H1 (cell line): ENCODE results near the gene TMEM9B. TPM values are rescaled to one million over a fixed set of nuclear protein-coding genes. Genes with fewer than 3 reads are reported as not detected.

Experiments
- CTCF ChIA-PET: fragments of 300-600 bp; sonication (Branson Sonifier 250); formaldehyde crosslinking; loops from one replicate; lab custom pipeline; 2021; ENCODE audit not compliant: partially characterized antibody; lab: Charles Lee
- POLR2A ChIA-PET: fragments of 300-600 bp; sonication (Branson Sonifier 250); formaldehyde crosslinking; loops from one replicate; lab custom pipeline; 2021; ENCODE audit warnings: inconsistent platforms; ENCODE audit not compliant: partially characterized antibody; lab: Charles Lee
- DNase-seq, 2 experiments: peaks; one replicate each; pipeline versions ENCODE4 v3.0.0 to v3.0.0-alpha.2; 2010 to 2022; ENCODE audit warnings: low spot score in 2 of 2, low read depth in 1 of 2, mixed read lengths in 1 of 2
- FAIRE-seq: peaks from 2 replicates; lab custom pipeline; 2011; peaks lifted over from hg19 to GRCh38; lab: Jason Lieb, UNC
- H2AFZ ChIP-seq: 2 replicates; pipeline ENCODE4 v1.8.1; 2012; ENCODE audit warnings: low read length, inconsistent platforms
- H2AK5ac ChIP-seq: 2 replicates; pipeline ENCODE4 v1.6.1; 2013; ENCODE audit warnings: low read depth, low read length
- H2BK120ac ChIP-seq: replicated peaks from 2 replicates; pipeline ENCODE3; 2013; ENCODE audit warnings: low read depth, low read length, inconsistent platforms
- H2BK12ac ChIP-seq: 2 replicates; pipeline ENCODE4 v1.6.1; 2013; ENCODE audit warnings: low read depth, low read length
- H2BK15ac ChIP-seq: 2 replicates; pipeline ENCODE4 v1.6.1; 2013; ENCODE audit warnings: low read length
- H2BK20ac ChIP-seq: 2 replicates; pipeline ENCODE4 v1.6.1; 2013; ENCODE audit warnings: low read length
- H2BK5ac ChIP-seq: 2 replicates; pipeline ENCODE4 v1.6.1; 2013; ENCODE audit warnings: low read depth, low read length
- H3K14ac ChIP-seq: 2 replicates; pipeline ENCODE4 v1.6.1; 2013; ENCODE audit warnings: inconsistent platforms; ENCODE audit not compliant: insufficient read length
- H3K18ac ChIP-seq: 2 replicates; pipeline ENCODE4 v1.6.1; 2013; ENCODE audit warnings: low read length; ENCODE audit errors: extremely low read depth
- H3K23ac ChIP-seq: 2 replicates; pipeline ENCODE4 v1.6.1; 2013; ENCODE audit warnings: inconsistent platforms; ENCODE audit not compliant: insufficient read length
- H3K23me2 ChIP-seq: 2 replicates; pipeline ENCODE4 v1.6.1; 2013; ENCODE audit warnings: low read depth, low read length
- H3K27ac ChIP-seq: 2 replicates; pipeline ENCODE4 v1.6.1; 2011; ENCODE audit warnings: low read depth, low read length, inconsistent platforms
- H3K27me3 ChIP-seq, 4 experiments: replicated peaks in 1 of 4; 1 replicate in 1 of 4; 2 replicates in 3 of 4; pipeline versions ENCODE4 v1.6.1 to v1.8.1; 2011 to 2013; ENCODE audit warnings: low read length in 3 of 4, mild to moderate bottlenecking in 3 of 4, inconsistent platforms in 2 of 4, mixed read lengths in 2 of 4, moderate library complexity in 1 of 4; ENCODE audit not compliant: control insufficient read depth in 3 of 4, insufficient read depth in 3 of 4; ENCODE audit errors: extremely low read depth in 1 of 4
- H3K36me3 ChIP-seq, 4 experiments: 2 replicates each; pipeline versions ENCODE4 v1.6.1 to v1.8.1; 2011 to 2013; ENCODE audit warnings: mild to moderate bottlenecking in 4 of 4, low read length in 3 of 4, moderate library complexity in 2 of 4, control low read depth in 1 of 4, inconsistent platforms in 1 of 4; ENCODE audit not compliant: insufficient read depth in 4 of 4, control insufficient read depth in 2 of 4
- H3K4ac ChIP-seq: replicated peaks from 2 replicates; pipeline ENCODE3; 2013; ENCODE audit warnings: low read length, low read depth, mixed read lengths, inconsistent platforms; ENCODE audit not compliant: insufficient read length
- H3K4me1 ChIP-seq, 4 experiments: replicated peaks in 1 of 4; 1 replicate in 1 of 4; 2 replicates in 3 of 4; pipeline versions ENCODE4 v1.6.1 to v1.8.1; 2011 to 2013; ENCODE audit warnings: low read length in 3 of 4, inconsistent platforms in 2 of 4, mixed read lengths in 1 of 4; ENCODE audit not compliant: insufficient read depth in 4 of 4, control insufficient read depth in 3 of 4
- H3K4me2 ChIP-seq, 2 experiments: 2 replicates each; pipeline versions ENCODE4 v1.6.1 to v1.8.1; 2011 to 2013; ENCODE audit warnings: low read depth in 2 of 2, low read length in 2 of 2, control low read depth in 1 of 2, inconsistent platforms in 1 of 2, mild to moderate bottlenecking in 1 of 2; ENCODE audit not compliant: insufficient read depth in 1 of 2
- H3K4me3 ChIP-seq, 4 experiments: fragments of 200-600, 300-600 bp in 1 of 4; sonication (generic), shearing (Covaris generic), sonication (Bioruptor Twin) in 1 of 4; 2 replicates each; pipeline versions ENCODE4 v1.5.1 to v1.8.1; 2011 to 2016; ENCODE audit warnings: low read length in 4 of 4, low read depth in 3 of 4, control low read depth in 2 of 4, inconsistent platforms in 2 of 4, mild to moderate bottlenecking in 2 of 4, mixed read lengths in 1 of 4, moderate library complexity in 1 of 4; ENCODE audit not compliant: insufficient read depth in 2 of 4; ENCODE audit errors: extremely low read depth in 1 of 4
- H3K56ac ChIP-seq: replicated peaks from 2 replicates; pipeline ENCODE3; 2013; ENCODE audit warnings: low read depth, mild to moderate bottlenecking, mixed read lengths, low read length, inconsistent platforms; ENCODE audit not compliant: insufficient read length
- H3K79me1 ChIP-seq: 2 replicates; pipeline ENCODE4 v1.6.1; 2013; ENCODE audit warnings: low read depth, low read length, control low read depth
- H3K79me2 ChIP-seq, 2 experiments: 2 replicates each; pipeline versions ENCODE4 v1.6.1 to v1.8.1; 2012 to 2013; ENCODE audit warnings: low read length in 2 of 2, mild to moderate bottlenecking in 2 of 2, inconsistent platforms in 1 of 2; ENCODE audit not compliant: insufficient read depth in 2 of 2, control insufficient read depth in 1 of 2
- H3K9ac ChIP-seq, 4 experiments: replicated peaks in 1 of 4; 1 replicate in 1 of 4; 2 replicates in 3 of 4; pipeline versions ENCODE4 v1.6.1 to v1.8.1; 2011 to 2013; ENCODE audit warnings: low read depth in 3 of 4, low read length in 3 of 4, control low read depth in 2 of 4, mild to moderate bottlenecking in 2 of 4, moderate library complexity in 2 of 4, inconsistent platforms in 1 of 4; ENCODE audit errors: extremely low read depth in 1 of 4
- H3K9me3 ChIP-seq, 2 experiments: 2 replicates each; pipeline versions ENCODE4 v1.6.1 to v1.8.1; 2012 to 2013; ENCODE audit warnings: mild to moderate bottlenecking in 2 of 2, moderate library complexity in 2 of 2, control low read depth in 1 of 2, inconsistent platforms in 1 of 2, low read depth in 1 of 2, low read length in 1 of 2, mixed read lengths in 1 of 2; ENCODE audit not compliant: insufficient read depth in 2 of 2
- H4K20me1 ChIP-seq, 2 experiments: replicated peaks in 1 of 2; 2 replicates each; pipeline versions ENCODE3 to v1.8.1; 2011 to 2013; ENCODE audit warnings: inconsistent platforms in 2 of 2, low read length in 2 of 2, mild to moderate bottlenecking in 1 of 2; ENCODE audit not compliant: insufficient read depth in 2 of 2, control insufficient read depth in 1 of 2
- H4K5ac ChIP-seq: 2 replicates; pipeline ENCODE4 v1.6.1; 2013; ENCODE audit warnings: low read length, low read depth, mixed read lengths, inconsistent platforms; ENCODE audit not compliant: insufficient read length
- H4K8ac ChIP-seq: 2 replicates; pipeline ENCODE4 v1.8.0; 2013; ENCODE audit warnings: mild to moderate bottlenecking, moderate library complexity, low read length, inconsistent platforms; ENCODE audit not compliant: insufficient read depth; ENCODE audit errors: extremely low read depth
- H4K91ac ChIP-seq: replicated peaks from 2 replicates; pipeline ENCODE3; 2013; ENCODE audit warnings: low read length, mixed read lengths, inconsistent platforms; ENCODE audit not compliant: insufficient read length
- ASH2L ChIP-seq: fragments of 200-600, 300-600 bp; sonication (generic); IDR thresholded peaks from one replicate; pipeline ENCODE4 v1.7.1; 2017; ENCODE audit warnings: low read length
- CHD2 ChIP-seq: IDR thresholded peaks from 2 replicates; pipeline ENCODE4 v1.6.1; 2012; ENCODE audit warnings: low read length, improper control_type of control experiment
- CTBP2 ChIP-seq: IDR thresholded peaks from 2 replicates; pipeline ENCODE4 v1.7.0; 2011; ENCODE audit warnings: borderline replicate concordance, mild to moderate bottlenecking, moderate library complexity, mixed read lengths, low read length; ENCODE audit not compliant: insufficient read depth, insufficient read length
- EGR1 ChIP-seq: IDR thresholded peaks from 2 replicates; pipeline ENCODE4 v1.6.1; 2011; ENCODE audit warnings: low read depth, low read length, borderline replicate concordance
- EZH2 ChIP-seq: fragments of 200-600 bp; sonication (generic); IDR thresholded peaks from 2 replicates; pipeline ENCODE4 v1.7.1; 2012; ENCODE audit warnings: low read depth, mild to moderate bottlenecking, moderate library complexity, low read length, inconsistent platforms; ENCODE audit not compliant: severe bottlenecking
- GABPA ChIP-seq: IDR thresholded peaks from 2 replicates; pipeline ENCODE4 v1.6.1; 2011; ENCODE audit warnings: mild to moderate bottlenecking, low read length, moderate library complexity, borderline replicate concordance; ENCODE audit not compliant: insufficient read depth
- GTF2F1 ChIP-seq: IDR thresholded peaks from 2 replicates; pipeline ENCODE4 v1.6.1; 2012; ENCODE audit warnings: low read depth, low read length, improper control_type of control experiment, borderline replicate concordance
- KDM4A ChIP-seq: IDR thresholded peaks from one replicate; pipeline ENCODE4 v1.7.1; 2012; ENCODE audit warnings: low read depth, mild to moderate bottlenecking, moderate library complexity, low read length, inconsistent platforms; ENCODE audit not compliant: severe bottlenecking
- PHF8 ChIP-seq: fragments of 200-600 bp; sonication (generic); conservative IDR thresholded peaks from 2 replicates; pipeline ENCODE4 v1.7.1; 2012; ENCODE audit warnings: low read depth, mild to moderate bottlenecking, inconsistent platforms, low read length, moderate library complexity
- SIN3A ChIP-seq, 2 experiments: IDR thresholded peaks in 1 of 2; conservative IDR thresholded peaks in 1 of 2; 2 replicates each; pipeline ENCODE4 v1.6.1; 2011 to 2012; ENCODE audit warnings: low read length in 2 of 2, improper control_type of control experiment in 1 of 2, low read depth in 1 of 2, mild to moderate bottlenecking in 1 of 2
- SIX5 ChIP-seq: IDR thresholded peaks from 2 replicates; pipeline ENCODE4 v1.6.1; 2011; ENCODE audit warnings: mild to moderate bottlenecking, low read depth, low read length
- SP1 ChIP-seq: IDR thresholded peaks from 2 replicates; pipeline ENCODE4 v1.6.1; 2011; ENCODE audit warnings: low read depth, low read length
- TBP ChIP-seq: IDR thresholded peaks from 2 replicates; pipeline ENCODE4 v1.6.1; 2011; ENCODE audit warnings: low read depth, low read length, improper control_type of control experiment
- TCF12 ChIP-seq: IDR thresholded peaks from 2 replicates; pipeline ENCODE4 v1.6.1; 2011; ENCODE audit warnings: low read depth, mild to moderate bottlenecking, low read length
- WGBS, 2 experiments: shearing (Covaris generic) in 1 of 2; methylation state at CpG; one replicate each; pipeline versions ENCODE4 v1.1.6 to v1.1.7; 2013 to 2015; ENCODE audit warnings: low lambda C conversion rate in 2 of 2, mixed read lengths in 2 of 2, inconsistent platforms in 1 of 2, low coverage in 1 of 2, missing lambda C conversion rate in 1 of 2; ENCODE audit not compliant: insufficient replicate concordance in 2 of 2, insufficient coverage in 1 of 2, insufficient read length in 1 of 2; ENCODE audit errors: extremely low coverage in 1 of 2, missing lambda C conversion rate in 1 of 2; 5-methylcytosine and 5-hydroxymethylcytosine counted together
- polyA plus RNA-seq, 7 experiments: library from polyadenylated mRNA; depleted of rRNA in 3 of 7; stranded (reverse) in 5 of 7; unstranded in 2 of 7; fragments of >200 nt in 5 of 7; fragments of 200-250 nt in 2 of 7; gene quantifications; 1 replicate in 5 of 7; 2 replicates in 1 of 7; 4 replicates in 1 of 7; pipeline versions ENCODE4 v1.2.1 to v1.2.3, GENCODE V29; 2011 to 2013; ENCODE audit warnings: missing spikeins in 2 of 7, mixed read lengths in 2 of 7
- total RNA-seq: library from RNA; stranded (reverse); fragmentation: NEBNext Ultra II Directional; extraction: Animal tissue kit (Norgen Biotek cat#: 25700); gene quantifications from 2 replicates; pipeline ENCODE4 v1.2.1, GENCODE V29; 2021

The TMEM9B gene
- total and polyA plus RNA-seq, 2 of the 8 experiments (the other 6 are each of a cell fraction or from before 2014, with no cell fraction given): 8.3 to 9.4 TPM

GRCh38 chr11:8925711-8926110 lies 38.5 kb downstream of the TMEM9B start:
- H2BK5ac ChIP-seq: no peak overlapping the region
- H3K36me3 ChIP-seq: peaks cover 4 to 19% (median 8%) of the 10 kb centered on the region in 4 experiments; a peak in 6 of 8 replicates
- no peak overlapping the region for H3K4ac ChIP-seq
- DNase-seq: no peak
- 95% methylated on average over 5 of the region's 5 CpGs; no CpG with 5 or more reads in 1 of the 2 experiments for WGBS, 2 experiments
- H2AFZ ChIP-seq: no peak overlapping the region
- H4K5ac ChIP-seq: no peak overlapping the region
- no peaks in the 10 kb centered on the region for H3K9me3 ChIP-seq
- H2BK120ac ChIP-seq: no peak overlapping the region
- H3K4me2 ChIP-seq: no peak overlapping the region
- H2BK12ac ChIP-seq: no peak overlapping the region
- H2AK5ac ChIP-seq: no peak overlapping the region
- H4K8ac ChIP-seq: no peak overlapping the region
- no peak overlapping the region for H3K18ac ChIP-seq
- no peak overlapping the region for H3K56ac ChIP-seq
- H3K14ac ChIP-seq: no peak overlapping the region
- H3K23ac ChIP-seq: no peak overlapping the region
- H2BK20ac ChIP-seq: no peak overlapping the region
- ChIA-PET POLR2A (interaction anchor here (0.9 to 1.2 kb wide), 2 partner anchors 8 to 14 kb away, joined by 3 read pairs; no protein-coding TSS in a partner anchor), CTCF (interaction anchor here (1.1 to 3.4 kb wide), 4 partner anchors 11 to 38 kb away, joined by 3 to 20 read pairs (median 8); no protein-coding TSS in a partner anchor)
- no peaks in the 10 kb centered on the region; the same call in 1 of the 2 replicates for H3K79me1 ChIP-seq
- no peaks in the 10 kb centered on the region for H3K27me3 ChIP-seq
- no peak overlapping the region for H3K27ac ChIP-seq
- H4K91ac ChIP-seq: no peak overlapping the region
- H3K4me3 ChIP-seq: no peak overlapping the region
- FAIRE-seq: no peak
- no peaks in the 10 kb centered on the region for H3K4me1 ChIP-seq
- H3K9ac ChIP-seq: no peak overlapping the region
- no peaks in the 10 kb centered on the region for H4K20me1 ChIP-seq
- H3K79me2 ChIP-seq: no peaks in the 10 kb centered on the region
- H3K23me2 ChIP-seq: no peaks in the 10 kb centered on the region
- no peak overlapping the region for H2BK15ac ChIP-seq
- TF ChIP-seq KDM4A (no peak), CTBP2 (no peak), EGR1 (no peak), SIN3A (conservative IDR thresholded peaks at IDR 0.05 in 1 of 2, IDR thresholded peaks at IDR 0.05 in 1 of 2; ENCODE audit: low read depth in 1 of 2, low read length in 2 of 2) (no peak), PHF8 (no peak), GTF2F1 (no peak), EZH2 (no peak), CHD2 (no peak), TCF12 (no peak), ASH2L (no peak), SIX5 (no peak), TBP (no peak), GABPA (no peak), SP1 (no peak)
